Measurements from ENCODE around the gene B4GALT5.
"Not testable (repeated sequence)": the region's sequence is repeated elsewhere in the genome, so short reads cannot be mapped to it uniquely, and the experiment has no call there.

B4GALT5 gene, protein sequence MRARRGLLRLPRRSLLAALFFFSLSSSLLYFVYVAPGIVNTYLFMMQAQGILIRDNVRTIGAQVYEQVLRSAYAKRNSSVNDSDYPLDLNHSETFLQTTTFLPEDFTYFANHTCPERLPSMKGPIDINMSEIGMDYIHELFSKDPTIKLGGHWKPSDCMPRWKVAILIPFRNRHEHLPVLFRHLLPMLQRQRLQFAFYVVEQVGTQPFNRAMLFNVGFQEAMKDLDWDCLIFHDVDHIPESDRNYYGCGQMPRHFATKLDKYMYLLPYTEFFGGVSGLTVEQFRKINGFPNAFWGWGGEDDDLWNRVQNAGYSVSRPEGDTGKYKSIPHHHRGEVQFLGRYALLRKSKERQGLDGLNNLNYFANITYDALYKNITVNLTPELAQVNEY

DNA sequence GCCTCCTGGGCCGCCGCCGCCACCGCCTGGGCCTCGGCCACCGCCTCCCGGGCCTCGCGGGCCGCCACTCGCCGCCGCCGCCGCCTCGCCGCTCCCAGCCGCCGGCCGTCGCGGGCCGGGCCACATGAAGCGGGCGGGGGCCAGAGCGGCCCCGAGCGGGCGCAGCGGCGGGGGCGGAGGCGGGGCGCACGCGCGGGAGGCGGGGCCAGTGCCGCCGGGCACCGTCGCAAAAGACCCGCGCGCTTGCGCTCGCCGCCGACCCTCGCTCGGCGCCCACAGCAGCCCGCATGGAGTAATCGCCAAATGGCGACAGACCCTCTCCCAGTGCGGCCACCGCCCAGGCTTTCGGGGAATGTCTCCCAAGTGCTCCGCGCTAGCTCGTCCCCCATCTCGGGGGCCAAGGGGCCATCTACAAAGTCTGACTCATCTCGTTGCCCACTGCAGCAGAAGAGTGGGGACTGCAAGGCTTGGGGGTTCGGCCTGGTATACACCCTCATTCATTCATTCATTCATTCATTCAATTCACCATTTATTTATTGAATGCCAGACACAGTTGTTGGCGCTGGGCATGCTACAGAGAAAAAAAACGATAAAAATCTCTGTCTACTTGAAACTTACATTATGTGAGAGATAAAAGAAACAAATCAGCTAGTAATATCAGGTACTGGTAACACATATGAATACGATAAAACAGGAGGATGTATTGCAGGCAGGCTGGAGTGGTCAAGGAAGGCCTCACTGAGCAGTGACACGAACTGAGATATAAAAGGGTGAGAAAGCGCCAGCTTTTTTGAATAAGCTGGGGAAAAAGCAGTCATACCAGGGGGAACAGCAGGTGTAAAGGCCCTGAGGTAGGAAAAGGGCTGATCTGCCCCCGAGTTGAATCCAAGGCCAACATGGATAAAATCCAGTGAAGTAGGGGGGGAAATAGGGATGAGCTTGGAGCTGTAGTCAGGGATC lies at the start of gene B4GALT5:
Gene B4GALT5 (minus strand): TSS at position 126 of the 960 bp plus-strand sequence. CDS start 188 bp downstream, outside the sequence.
- DNase-seq: peak; percentile 68

- no peak for DNase-seq
These were observed 49.5 kb upstream of the B4GALT5 start for GRCh38 chr20:49762940-49763766.

DNA sequence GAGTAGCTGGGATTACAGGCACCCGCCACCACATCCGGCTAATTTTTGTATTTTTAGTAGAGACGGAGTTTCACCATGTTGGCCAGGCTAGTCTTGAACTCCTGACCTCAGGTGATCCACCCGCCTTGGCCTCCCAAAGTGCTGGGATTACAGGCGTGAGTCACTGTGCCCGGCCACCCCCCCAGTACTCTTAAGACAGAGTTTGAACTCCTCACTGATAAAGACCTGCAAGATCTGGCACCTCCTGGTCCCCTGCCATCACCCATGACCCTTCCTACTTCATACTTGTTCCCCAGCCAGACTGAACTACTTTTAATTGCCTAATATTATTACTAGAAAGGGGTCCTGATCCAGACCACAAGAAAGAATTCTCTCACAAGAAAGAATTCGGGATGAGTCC lies 48.2 kb upstream of the B4GALT5 start:
- DNase-seq: not testable (repeated sequence)

DNA sequence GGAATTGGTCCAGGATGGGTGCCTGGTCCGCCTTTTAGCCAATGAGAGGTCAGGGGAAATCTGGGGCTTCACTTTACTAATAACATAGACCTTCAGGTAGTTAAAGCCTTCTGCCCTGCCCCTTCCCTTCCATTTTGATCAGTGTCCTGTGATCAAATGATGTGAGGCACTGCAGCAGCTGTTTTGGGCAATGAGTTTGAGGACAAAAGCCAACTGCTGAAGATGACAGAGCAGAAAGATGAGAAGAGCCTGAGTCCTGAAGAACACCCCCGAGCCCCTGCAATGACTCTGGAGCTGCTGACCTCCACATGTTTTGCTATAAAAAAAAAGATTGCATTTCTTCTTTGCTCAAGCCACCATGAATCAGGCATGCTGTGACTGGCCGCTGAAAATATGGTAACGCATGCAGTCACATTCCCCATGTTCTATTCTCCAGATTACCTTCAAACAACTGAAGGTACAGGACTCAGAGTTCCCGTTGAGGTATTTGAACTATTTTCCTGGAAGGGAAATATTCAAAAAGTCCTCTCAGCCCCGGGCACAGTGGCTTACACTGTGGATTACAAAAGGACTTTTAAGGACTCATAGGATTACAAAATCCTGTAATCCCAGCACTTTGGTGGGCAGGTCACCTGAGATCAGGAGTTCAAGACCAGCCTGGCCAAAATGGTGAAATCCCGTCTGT lies 45.7 kb upstream of the B4GALT5 start:
- DNase-seq: no peak

DNA sequence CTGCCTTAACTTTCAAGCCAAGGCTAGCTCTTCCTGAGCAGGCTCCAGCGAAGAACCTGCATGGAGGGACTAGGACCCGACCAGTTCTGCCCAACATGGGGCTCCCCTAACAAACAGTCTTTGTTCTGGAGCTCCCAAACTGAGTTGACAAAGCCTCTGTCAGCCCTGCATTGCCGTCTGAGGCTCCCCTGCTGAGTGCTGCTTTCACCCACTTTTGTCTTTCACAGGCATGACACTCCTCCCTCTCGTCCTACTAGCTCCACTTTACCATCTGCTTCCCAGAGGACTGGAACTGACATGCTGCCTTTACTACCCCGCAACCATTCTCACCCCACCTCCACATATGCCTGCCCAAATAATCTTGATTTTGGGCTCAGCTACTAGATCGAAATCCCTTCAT lies 45.1 kb upstream of the B4GALT5 start:
- DNase-seq: no peak

DNA sequence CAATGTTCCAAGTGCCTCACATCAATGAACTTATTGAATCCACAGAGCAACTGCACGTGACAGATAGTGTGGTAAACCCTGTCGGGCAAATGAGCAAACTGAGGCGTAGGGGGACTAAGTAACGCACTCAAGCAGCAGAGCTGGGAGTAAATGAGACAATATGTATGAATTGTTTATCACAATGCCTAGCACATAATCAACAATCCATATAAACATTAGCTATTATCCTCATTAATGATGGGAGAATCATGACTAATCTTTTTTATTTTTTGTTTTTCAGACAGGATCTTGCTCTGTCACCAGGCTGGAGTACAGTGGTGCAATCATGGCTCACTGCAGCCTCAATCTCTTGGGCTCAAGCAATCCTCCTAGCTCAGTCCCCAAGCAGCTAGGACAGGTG lies 43.9 kb upstream of the B4GALT5 start:
- DNase-seq: no peak

GRCh38 chr20:49756241-49756640 lies 42.6 kb upstream of the B4GALT5 start:
- DNase-seq: no peak

DNA sequence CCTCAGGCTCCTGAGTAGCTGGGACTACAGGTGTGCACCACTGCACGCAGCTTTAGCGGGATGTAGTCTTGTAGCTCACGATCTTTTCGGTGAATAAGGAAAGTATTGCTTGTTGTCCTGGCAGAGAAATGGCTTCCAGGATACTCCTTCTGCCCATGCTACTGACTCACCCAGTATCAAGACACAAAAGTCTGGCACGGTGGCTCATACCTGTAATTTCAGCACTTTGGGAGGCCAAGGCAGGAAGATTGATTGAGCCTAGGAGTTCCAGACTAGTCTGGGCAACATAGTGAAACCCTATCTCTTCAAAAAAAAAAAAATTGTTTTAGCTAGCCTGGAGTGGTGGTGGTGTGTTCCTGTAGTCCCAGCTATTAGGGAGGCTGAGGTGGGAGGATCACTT lies 40.9 kb upstream of the B4GALT5 start:
- DNase-seq: no peak

- no peak for DNase-seq
These were observed 39.5 kb upstream of the B4GALT5 start for GRCh38 chr20:49753133-49753532.

DNA sequence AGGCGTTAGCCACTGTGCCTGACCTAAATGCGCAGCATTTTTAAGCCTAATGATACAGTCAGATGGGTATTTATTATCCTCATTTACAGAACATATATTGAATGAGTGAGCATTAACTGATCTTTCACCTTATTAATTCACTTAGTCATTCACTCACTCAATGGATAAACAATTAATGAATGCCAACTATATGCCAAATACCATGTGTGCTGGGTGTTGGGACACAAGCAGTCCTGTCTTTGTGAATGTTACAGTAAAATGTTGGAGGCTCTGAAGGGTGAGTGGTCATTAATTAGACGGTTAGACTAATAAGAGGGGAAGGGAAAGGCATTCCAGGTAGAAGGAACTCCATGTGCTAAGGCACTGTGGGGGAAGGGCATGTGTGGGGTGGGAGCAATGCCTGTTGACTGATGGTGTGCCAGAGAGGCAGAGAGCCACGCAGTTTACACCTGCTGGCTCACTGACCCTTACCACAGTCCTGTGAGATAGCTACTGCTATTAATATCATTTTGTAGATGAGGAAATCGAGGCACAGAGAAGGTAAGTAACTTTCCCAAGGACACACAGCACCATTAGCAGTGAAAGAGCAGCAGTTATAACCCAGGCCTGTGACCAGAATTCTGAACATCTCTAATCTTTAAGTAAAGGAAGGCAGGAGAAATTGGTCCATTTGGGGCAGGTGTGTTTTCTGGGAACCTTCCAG lies 38.7 kb upstream of the B4GALT5 start:
- no peak for DNase-seq

GRCh38 chr20:49751397-49751736 lies 37.7 kb upstream of the B4GALT5 start:
- no peak for DNase-seq

GRCh38 chr20:49750611-49751396 lies 37.1 kb upstream of the B4GALT5 start:
- no peak for DNase-seq

GRCh38 chr20:49749625-49750024 lies 35.9 kb upstream of the B4GALT5 start:
- DNase-seq: no peak

GRCh38 chr20:49748525-49748838 lies 34.8 kb upstream of the B4GALT5 start:
- no peak for DNase-seq

- DNase-seq: no peak
These were observed 34.2 kb upstream of the B4GALT5 start for GRCh38 chr20:49747707-49748524.

DNA sequence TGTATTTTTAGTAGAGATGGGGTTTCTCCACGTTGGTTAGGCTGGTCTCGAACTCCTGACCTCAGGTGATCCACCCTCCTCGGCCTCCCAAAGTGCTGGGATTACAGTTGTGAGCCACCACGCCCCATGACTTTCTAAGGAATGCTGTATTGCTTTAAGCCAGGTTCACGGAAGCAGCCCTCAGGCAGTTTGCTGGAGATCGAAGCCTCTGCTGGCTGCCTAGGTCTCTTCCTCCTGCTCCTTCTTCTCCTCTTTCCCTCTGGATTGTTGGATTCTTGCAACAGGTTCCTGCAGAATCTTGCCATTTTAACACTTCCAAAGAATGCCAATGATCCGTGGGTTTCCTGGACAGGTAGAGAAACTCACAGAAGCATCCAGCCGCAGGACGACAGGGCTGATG lies 29.3 kb upstream of the B4GALT5 start:
- no peak for DNase-seq

DNA sequence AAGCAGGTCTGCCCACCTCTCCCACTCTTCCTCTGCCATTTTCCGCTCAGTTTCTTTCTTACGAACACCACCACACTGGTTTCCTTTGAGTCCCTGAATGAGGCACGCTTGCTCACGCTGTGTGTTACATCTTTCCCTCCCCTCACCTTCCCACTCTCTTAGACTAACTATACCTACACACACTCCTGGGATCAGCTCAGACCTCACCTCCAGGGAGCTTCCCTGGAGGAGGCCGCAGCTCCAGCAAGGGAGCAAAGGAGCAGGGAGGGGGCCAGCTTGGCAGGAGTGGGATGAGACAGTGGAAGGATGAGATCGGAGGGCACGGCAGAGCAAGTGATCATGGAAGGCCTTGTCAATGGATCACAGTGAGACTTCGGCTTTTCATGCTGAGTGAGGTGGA lies 28.3 kb upstream of the B4GALT5 start:
- DNase-seq: no peak

- no peak for DNase-seq
These were observed 27.1 kb upstream of the B4GALT5 start for GRCh38 chr20:49740807-49741206.

DNA sequence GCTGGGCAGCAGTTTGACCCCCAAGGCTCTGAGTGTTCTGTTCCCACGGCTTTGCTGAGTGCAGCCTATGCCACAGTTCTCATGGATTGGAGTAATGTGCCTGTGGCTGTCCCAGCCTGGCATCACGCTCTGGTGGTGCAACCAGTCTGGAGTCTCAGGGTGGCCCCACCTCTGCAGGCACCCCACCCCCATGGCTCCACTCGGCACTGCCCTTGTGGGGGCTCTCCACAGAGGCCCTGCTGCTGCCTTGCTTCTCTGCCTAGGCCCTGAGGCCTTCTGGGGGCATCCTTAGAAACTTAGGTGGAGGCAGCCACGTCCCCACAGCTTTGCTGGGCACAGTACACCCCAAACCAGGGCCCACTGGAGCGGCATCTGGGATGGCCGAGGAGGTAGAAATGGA lies 25.4 kb upstream of the B4GALT5 start:
- DNase-seq: no peak

DNA sequence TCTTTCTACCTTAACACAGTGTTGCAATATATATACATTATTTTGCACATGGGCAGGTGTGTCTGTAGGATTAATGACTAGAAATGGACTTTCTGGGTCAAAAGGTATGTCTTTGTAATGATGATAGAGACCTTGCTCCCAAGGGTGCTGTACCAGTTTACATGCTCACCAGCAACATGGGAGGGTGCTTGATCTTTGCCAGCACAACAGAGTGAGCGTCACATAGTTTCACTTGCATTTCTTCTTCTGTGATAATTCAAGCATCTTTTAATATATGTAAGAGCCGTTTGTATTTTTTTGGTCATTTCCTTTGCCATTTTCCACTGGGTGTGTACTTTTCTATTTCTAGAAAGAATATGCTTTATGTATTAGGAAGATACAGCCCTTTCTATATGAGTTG lies 23.6 kb upstream of the B4GALT5 start:
- DNase-seq: no peak

Data from activated CD8-positive, alpha-beta memory T cell treated with anti-CD3 and anti-CD28 coated beads, Interleukin-2, amount 50 U/mL, for 4 hours (primary cell).